Epidermal melanocyte (primary cell): ENCODE results near the gene C5.
A peak's percentile ranks its signal among the peaks of the same experiment; 100 is the strongest.

Experiments used
- DNase-seq: peaks from one replicate; pipeline ENCODE4 v3.0.0; 2011; ENCODE audit warnings: low spot score; ENCODE audit not compliant: insufficient read length

The C5 gene

GRCh38 chr9:120926397-120926928 is 123.6 kb downstream of the C5 start, which contains the start of gene TRAF1:
TRAF1 (minus strand) TSS chr9:120926796; CDS start chr9:120926075, 721 bp downstream.
- no peak for DNase-seq

- DNase-seq = no peak
Measured at GRCh38 chr9:120925535-120926396, 124.3 kb downstream of the C5 start.

DNA sequence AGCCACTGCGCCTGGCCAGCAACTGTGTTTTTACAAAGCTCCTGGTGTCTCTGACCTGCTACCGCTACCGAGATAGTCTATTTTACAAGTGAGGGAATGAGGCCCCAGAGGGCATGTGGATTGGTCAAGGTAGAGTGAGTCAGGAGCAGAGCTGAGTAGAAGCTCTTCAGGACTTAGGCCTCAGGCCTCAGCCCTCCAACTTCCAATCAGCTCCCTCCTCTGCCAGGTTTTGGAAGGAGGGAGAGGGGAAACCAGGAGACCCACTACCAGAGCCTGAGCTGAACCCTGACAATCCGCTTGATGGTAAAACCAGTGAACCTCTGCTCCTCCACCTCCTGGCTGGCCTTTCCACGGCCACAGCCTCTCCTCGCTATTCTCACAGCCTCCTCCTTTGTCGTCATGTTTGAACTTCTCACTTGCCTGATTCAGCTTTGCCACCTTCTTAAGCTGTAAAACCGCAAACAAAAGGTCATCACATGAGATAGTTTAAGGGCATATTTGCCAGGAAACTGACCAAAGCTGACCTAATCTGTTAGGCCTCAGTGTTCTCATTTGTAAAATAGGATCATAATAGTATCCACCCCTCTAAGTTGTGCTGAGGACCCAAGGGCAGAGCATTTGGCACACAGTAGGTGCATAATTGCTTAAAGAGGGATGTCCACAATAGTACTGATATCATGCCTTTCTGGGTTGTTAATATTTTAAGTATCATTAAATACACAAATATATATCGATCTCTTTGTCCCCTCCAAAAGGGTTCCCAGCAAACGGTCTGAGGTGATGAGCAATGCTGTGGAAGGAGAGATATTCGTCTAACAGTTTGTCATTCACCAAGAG is 125.2 kb downstream of the C5 start:
- DNase-seq = no peak

DNA sequence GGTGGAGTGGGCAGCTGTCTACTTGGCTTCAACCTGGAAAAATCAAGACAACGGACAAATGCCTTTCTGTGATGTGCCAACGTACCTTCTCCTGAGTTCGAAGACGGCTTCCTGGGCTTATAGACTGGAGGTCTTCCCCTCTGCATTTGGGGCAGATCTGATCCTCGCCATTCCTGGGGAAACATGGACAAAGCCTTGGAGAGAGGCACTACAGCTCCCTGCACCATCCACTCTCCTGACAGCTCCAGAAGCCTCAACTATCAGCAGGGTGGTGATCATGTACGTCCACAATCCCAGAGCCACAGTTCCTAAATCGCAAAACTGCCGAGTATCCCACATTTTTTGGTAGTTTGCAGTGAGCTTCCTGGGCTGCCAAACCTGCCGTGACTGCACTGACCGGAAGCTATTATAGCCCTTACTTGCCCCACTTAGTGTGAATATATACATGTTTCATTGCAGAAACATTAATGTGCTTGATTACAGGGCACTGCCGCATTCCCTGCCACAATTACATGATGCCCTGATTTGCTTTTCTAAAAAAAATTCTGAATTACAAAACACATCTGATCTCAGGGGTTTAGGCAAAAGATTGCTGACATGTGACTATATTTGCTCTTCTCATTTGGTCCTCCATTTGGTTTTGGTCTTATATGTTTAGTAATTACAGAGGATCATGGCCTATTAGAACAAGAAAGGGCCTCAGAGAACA is 126.3 kb downstream of the C5 start:
- DNase-seq = no peak

DNA sequence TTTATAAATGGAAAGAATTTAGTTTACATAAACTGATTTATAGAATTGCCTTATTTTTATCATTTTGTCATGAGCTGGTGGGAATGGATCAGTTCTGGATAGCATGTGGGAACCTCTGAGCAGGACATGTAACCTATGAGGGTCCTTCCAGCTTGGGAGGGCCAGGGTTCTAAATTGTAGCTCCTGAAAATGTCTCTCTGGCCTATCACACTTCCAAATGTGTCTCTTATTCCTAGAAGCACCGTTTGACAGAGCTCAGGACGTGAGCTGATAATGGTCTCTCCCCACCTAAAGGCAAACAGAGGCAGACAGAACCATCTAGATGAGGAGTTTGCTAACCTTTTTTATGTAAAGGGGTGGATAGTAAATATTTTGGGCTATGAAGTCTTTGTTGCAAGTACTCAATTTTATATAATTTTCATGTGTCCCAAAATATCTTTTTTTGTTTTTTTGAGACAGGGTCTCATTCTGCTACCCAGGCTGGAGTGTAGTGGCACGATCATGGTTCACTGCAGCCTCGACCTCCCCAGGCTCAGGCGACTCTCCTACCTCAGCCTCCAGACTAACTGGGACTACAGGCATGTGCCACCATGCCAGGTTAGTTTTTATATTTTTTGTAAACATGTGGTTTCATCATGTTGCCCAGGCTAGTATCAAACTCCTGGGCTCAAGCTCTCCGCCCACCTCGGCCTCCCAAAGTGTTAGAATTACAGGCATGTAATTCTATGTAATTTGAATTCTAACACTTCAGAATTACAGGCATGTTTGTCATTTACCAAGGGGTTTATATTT is 127.5 kb downstream of the C5 start:
- no peak for DNase-seq

DNA sequence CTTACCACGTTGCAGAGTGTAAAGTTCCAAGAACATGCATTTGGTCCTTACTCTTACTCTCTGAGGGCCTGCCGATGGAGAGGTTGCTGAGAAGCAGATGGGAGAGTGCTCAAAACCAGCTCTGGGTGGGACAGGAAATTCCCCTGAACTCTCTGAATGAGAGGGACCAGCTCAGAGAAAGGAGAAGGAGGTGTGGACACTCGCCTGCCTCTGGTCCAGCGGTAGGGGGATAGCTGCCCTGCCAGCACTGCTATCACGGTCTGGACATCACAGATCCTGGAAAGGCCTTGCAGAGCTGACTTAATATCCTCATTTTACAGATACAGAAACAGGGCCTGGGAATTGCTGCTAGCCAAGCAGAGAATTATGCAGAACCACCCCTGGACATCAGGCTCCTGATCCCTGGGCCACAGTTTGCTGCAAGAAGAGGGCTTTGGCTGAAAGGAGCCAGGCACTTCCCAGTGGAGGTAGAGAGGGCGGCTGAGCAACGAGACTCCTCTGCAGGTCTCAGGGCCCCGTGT is 128.4 kb downstream of the C5 start:
- no peak for DNase-seq

GRCh38 chr9:120920806-120921178 is 129.3 kb downstream of the C5 start:
- no peak for DNase-seq

- DNase-seq = no peak
Measured at GRCh38 chr9:120919843-120920805, 130.0 kb downstream of the C5 start.

DNA sequence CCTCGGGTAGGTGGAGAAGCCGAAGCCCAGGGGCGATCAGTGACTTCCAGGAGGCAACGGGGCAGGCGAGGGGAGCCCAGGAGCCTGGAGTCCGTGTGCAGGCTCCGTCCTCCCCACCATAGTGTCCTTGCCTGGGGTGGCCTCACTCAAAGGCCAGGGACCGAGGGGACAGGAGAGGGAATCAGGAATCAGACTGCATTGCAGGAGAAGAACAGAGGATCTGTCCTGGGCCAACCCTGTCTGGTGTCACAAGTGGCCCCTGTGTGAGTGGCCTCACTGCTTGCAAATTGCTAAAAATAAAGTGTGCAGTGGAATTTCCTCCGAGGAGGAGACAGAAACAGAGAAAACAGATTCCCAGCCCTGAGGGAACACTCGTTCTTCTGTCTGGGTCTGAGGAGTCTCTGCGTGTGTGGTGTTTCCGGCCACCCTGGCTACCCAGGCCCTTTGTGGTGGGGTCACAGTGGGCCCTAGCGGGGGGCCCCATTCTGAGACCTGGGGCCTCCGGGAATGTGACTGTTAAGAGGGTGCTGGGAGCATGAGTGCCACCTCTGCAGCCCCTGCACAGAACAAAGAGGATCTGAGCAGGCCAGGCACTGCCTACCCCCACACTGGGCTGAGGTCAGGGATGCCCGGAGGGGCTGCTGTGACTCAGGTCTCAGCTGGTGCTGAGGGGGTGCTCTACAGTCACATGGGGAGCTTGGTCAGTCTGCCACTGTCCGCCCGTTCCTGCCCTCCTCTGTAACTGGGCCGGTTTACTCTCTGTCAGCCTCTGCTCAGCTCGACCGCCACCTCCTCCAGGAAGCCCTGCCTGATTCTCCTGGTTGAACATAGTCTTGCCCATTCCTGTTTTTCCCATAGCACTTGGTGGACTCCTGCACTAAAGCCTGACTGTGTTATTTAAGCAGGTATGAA is 130.9 kb downstream of the C5 start:
- DNase-seq = no peak

- no peak for DNase-seq
Measured at GRCh38 chr9:120917929-120918762, 131.9 kb downstream of the C5 start.

GRCh38 chr9:120916991-120917880 is 132.8 kb downstream of the C5 start:
- DNase-seq = no peak

DNA sequence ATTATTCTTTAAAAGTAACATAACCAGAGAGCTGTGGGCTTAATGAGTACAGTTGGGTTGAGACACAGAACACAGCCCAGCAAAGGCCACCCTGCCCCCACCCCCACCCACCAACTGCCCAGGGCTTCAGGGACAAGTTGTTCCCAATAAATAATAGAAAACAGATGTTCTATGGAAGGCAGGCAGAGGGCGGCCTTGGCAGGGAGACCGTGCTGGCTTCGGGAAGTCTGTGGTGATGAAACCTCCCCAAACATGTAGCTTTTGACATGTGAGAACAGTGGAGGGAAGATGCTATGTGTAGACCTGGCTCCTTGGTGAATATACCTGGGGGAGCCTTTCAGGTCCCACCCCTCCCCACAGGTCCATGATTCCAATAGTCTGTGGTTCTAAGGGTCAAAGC is 133.5 kb downstream of the C5 start:
- DNase-seq = peak; percentile 38

- no peak for DNase-seq
Measured at GRCh38 chr9:120915854-120916470, 134.1 kb downstream of the C5 start.

DNA sequence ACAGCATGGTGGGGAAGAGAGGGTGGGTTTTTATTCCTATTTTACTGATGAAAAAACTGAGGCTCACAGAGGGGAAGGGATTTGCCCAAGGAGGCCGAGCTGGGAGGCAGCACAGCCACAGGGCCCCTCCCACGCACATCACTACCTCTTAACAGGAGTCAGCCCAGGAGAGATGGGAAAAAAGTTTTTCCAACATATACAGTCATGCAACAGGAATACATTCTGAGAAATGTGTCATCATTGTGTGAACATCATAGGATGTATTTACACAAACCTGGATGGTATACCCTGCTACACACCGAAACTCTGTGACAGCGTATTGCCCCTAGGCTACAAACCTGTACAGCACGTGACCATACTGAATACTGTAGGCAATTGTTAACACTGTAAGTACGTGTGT is 135.1 kb downstream of the C5 start:
- no peak for DNase-seq

DNA sequence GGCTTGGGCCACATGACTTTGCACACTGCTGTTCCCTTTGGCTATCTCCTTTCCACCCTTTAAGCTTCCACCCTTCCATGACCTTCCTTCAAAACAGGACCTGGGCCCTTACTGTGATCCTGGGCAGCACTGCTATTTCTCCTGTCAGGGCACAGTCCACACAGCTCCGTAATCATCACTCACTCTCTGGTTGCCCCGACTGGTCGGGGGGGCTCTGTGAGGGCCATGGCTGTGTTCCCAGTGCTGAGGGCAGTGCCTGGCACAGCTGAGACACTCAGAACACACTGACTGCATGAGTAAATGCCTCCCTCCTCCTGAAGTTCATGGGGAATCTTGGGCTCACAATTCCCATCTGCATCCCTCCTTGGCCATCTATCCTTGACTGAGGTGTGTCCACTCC is 135.7 kb downstream of the C5 start:
- no peak for DNase-seq
